Endothelial cell of umbilical vein (primary cell): Measurements from ENCODE around the gene AMER2. TPM values are rescaled to one million over a fixed set of nuclear protein-coding genes. Genes with fewer than 3 reads are reported as not detected.

Experiments
- BruUV-seq: library from RNA; stranded (reverse); fragments of 400-500 nt; replicated peaks from 2 replicates; lab custom pipeline; 2021; lab: Mats Ljungman, UMichigan
- CTCF ChIA-PET: fragments of 300-600, 350-600 bp; sonication (Branson Sonifier 250); formaldehyde crosslinking; loops from one replicate; lab custom pipeline; 2021; ENCODE audit warnings: antibody characterized with exemption, inconsistent platforms; lab: Charles Lee
- POLR2A ChIA-PET: fragments of 300-600, 350-600 bp; sonication (Branson Sonifier 250); formaldehyde crosslinking; loops from one replicate; lab custom pipeline; 2021; ENCODE audit warnings: antibody characterized with exemption, inconsistent platforms; lab: Charles Lee
- DNase-seq: peaks from one replicate; pipeline ENCODE4 v3.0.0-alpha.2; 2011; ENCODE audit warnings: low read depth, low spot score
- FAIRE-seq: peaks from 2 replicates; lab custom pipeline; 2011; peaks lifted over from hg19 to GRCh38; lab: Jason Lieb, UNC
- H2AFZ ChIP-seq: 2 replicates; pipeline ENCODE4 v1.6.0; 2012; ENCODE audit warnings: low read depth, low read length, control low read depth, inconsistent platforms
- H3K27ac ChIP-seq: 2 replicates; pipeline ENCODE4 v1.5.1; 2011; ENCODE audit warnings: low read depth, mild to moderate bottlenecking, control low read depth, low read length, moderate library complexity; ENCODE audit not compliant: insufficient read depth
- H3K27me3 ChIP-seq, 2 experiments: 2 replicates each; pipeline versions ENCODE4 v1.6.0 to v1.6.1; 2011; ENCODE audit warnings: low read length in 2 of 2, mixed read lengths in 1 of 2; ENCODE audit not compliant: control insufficient read depth in 2 of 2, insufficient read depth in 2 of 2
- H3K36me3 ChIP-seq, 2 experiments: 2 replicates in 1 of 2; 3 replicates in 1 of 2; pipeline ENCODE4 v1.5.1; 2011; ENCODE audit warnings: low read length in 2 of 2, mild to moderate bottlenecking in 1 of 2, moderate library complexity in 1 of 2; ENCODE audit not compliant: control insufficient read depth in 2 of 2, insufficient read depth in 2 of 2; ENCODE audit errors: extremely low read depth in 1 of 2
- H3K4me1 ChIP-seq: 3 replicates; pipeline ENCODE4 v1.5.1; 2011; ENCODE audit warnings: mild to moderate bottlenecking, low read length; ENCODE audit not compliant: control insufficient read depth, insufficient read depth; ENCODE audit errors: extremely low read depth
- H3K4me2 ChIP-seq: 2 replicates; pipeline ENCODE4 v1.6.1; 2011; ENCODE audit warnings: low read length, control low read depth, mixed read lengths; ENCODE audit not compliant: insufficient read depth
- H3K4me3 ChIP-seq, 3 experiments: fragments of 200-600 bp in 1 of 3; sonication (generic), shearing (Covaris generic) in 1 of 3; replicated peaks in 1 of 3; 2 replicates each; pipeline ENCODE4 v1.5.1; 2011 to 2016; ENCODE audit warnings: control low read depth in 3 of 3, low read length in 3 of 3, mild to moderate bottlenecking in 2 of 3, inconsistent platforms in 1 of 3, low read depth in 1 of 3, moderate library complexity in 1 of 3; ENCODE audit not compliant: insufficient read depth in 1 of 3
- H3K79me2 ChIP-seq: 2 replicates; pipeline ENCODE4 v1.6.0; 2012; ENCODE audit warnings: low read length, inconsistent platforms; ENCODE audit not compliant: control insufficient read depth, insufficient read depth
- H3K9ac ChIP-seq: replicated peaks from 2 replicates; pipeline ENCODE3; 2011; ENCODE audit warnings: low read length, control low read depth; ENCODE audit not compliant: insufficient read depth; ENCODE audit errors: extremely low read depth
- H3K9me1 ChIP-seq: replicated peaks from 3 replicates; pipeline ENCODE4 v1.6.0; 2011; ENCODE audit warnings: mild to moderate bottlenecking, low read length; ENCODE audit not compliant: control insufficient read depth, insufficient read depth; ENCODE audit errors: extremely low read depth
- H3K9me3 ChIP-seq: replicated peaks from 2 replicates; pipeline ENCODE4 v1.5.1; 2012; ENCODE audit warnings: low read length, inconsistent platforms; ENCODE audit not compliant: control insufficient read depth, insufficient read depth
- H4K20me1 ChIP-seq: replicated peaks from 2 replicates; pipeline ENCODE3; 2011; ENCODE audit warnings: mild to moderate bottlenecking, low read length; ENCODE audit not compliant: control insufficient read depth, insufficient read depth; ENCODE audit errors: extremely low read depth
- CTCF ChIP-seq, 2 donors: IDR thresholded peaks; 1 replicate in 1 of 2; 2 replicates in 1 of 2; pipeline ENCODE4 v1.5.1; 2011; ENCODE audit warnings: low read length in 2 of 2, mild to moderate bottlenecking in 2 of 2, moderate library complexity in 2 of 2, control low read depth in 1 of 2, inconsistent platforms in 1 of 2, low read depth in 1 of 2; ENCODE audit not compliant: insufficient read depth in 1 of 2; ENCODE audit errors: extremely low read depth in 1 of 2
- EZH2 ChIP-seq: IDR thresholded peaks from 2 replicates; pipeline ENCODE4 v1.6.1; 2012; ENCODE audit warnings: borderline replicate concordance, low read depth, mild to moderate bottlenecking, moderate library complexity, low read length, inconsistent platforms; ENCODE audit not compliant: severe bottlenecking
- FOS ChIP-seq: IDR thresholded peaks from 2 replicates; pipeline ENCODE4 v1.6.1; 2011; ENCODE audit warnings: mild to moderate bottlenecking, low read length, moderate library complexity, borderline replicate concordance; ENCODE audit not compliant: insufficient read depth
- GATA2 ChIP-seq: IDR thresholded peaks from 2 replicates; pipeline ENCODE4 v1.7.0; 2011; ENCODE audit warnings: low read depth, mild to moderate bottlenecking, moderate library complexity, mixed read lengths, low read length; ENCODE audit not compliant: insufficient read length, insufficient read depth
- JUN ChIP-seq: IDR thresholded peaks from 2 replicates; pipeline ENCODE4 v1.6.1; 2011; ENCODE audit warnings: borderline replicate concordance, low read depth; ENCODE audit not compliant: insufficient read length, insufficient read depth
- MAX ChIP-seq: IDR thresholded peaks from 2 replicates; pipeline ENCODE4 v1.6.1; 2011; ENCODE audit not compliant: insufficient read depth, insufficient read length
- MYC ChIP-seq: IDR thresholded peaks from one replicate; pipeline ENCODE4 v1.6.1; 2011; ENCODE audit warnings: mild to moderate bottlenecking, low read depth, low read length
- POLR2A ChIP-seq: IDR thresholded peaks from 2 replicates; pipeline ENCODE4 v1.6.1; 2012; ENCODE audit warnings: low read depth, mild to moderate bottlenecking, control low read depth, low read length
- POLR2AphosphoS5 ChIP-seq: IDR thresholded peaks from 2 replicates; pipeline ENCODE4 v1.6.1; 2012; ENCODE audit warnings: low read depth, mild to moderate bottlenecking, control low read depth, low read length, moderate library complexity; ENCODE audit not compliant: insufficient read depth
- dilution Hi-C: fragments of 300-500 bp; cut with MboI; formaldehyde crosslinking; loops from one replicate; pipeline ENCODE4 v1.15.0; 2019; ENCODE audit warnings: low sequenced_read_pairs; ENCODE audit not compliant: extremely low pct_ligation_motif_present
- intact Hi-C: fragments of 100-400 bp; cut with micrococcal nuclease; formaldehyde crosslinking; loops from one replicate; pipeline ENCODE4 v1.10.0; 2022
- polyA plus RNA-seq, 4 experiments: library from polyadenylated mRNA; depleted of rRNA in 3 of 4; stranded (reverse) in 3 of 4; unstranded in 1 of 4; fragments of >200 nt; gene quantifications; 2 replicates each; pipeline versions ENCODE4 v1.2.1 to v1.2.3, GENCODE V29; 2011 to 2012; ENCODE audit warnings: missing spikeins in 1 of 4
- total RNA-seq: library from RNA; stranded (reverse); gene quantifications from 2 replicates; pipeline ENCODE4 v1.2.3, GENCODE V29; 2021

The AMER2 gene
- total and polyA plus RNA-seq, 2 donors (not counting 3 experiments of a cell fraction or from before 2014, with no cell fraction given), result not detected

GRCh38 chr13:25135896-25136295, 36.2 kb downstream of the AMER2 start:
- TF ChIP-seq CTCF (IDR thresholded peaks at IDR 0.05; ENCODE audit: extremely low read depth in 1 of 2, insufficient read depth in 1 of 2, low read depth in 1 of 2, low read length in 2 of 2), result no peak
- H3K27me3 ChIP-seq, result peaks cover 12 to 13% of the 10 kb centered on the region in 2 experiments
- H3K4me2 ChIP-seq, result no peak overlapping the region
- DNase-seq, result no peak
- no peak overlapping the region for H2AFZ ChIP-seq
- no peaks in the 10 kb centered on the region for H3K79me2 ChIP-seq
- no peaks in the 10 kb centered on the region for H3K9me3 ChIP-seq
- FAIRE-seq, result no peak
- ChIA-PET POLR2A (no interaction called here), CTCF (no interaction called here)
- dilution Hi-C loops, result no loop called here
- H3K9me1 ChIP-seq, result no peaks in the 10 kb centered on the region
- H4K20me1 ChIP-seq, result no peaks in the 10 kb centered on the region
- H3K27ac ChIP-seq, result no peak overlapping the region
- intact Hi-C loops, result no loop called here
- no peak overlapping the region for H3K4me3 ChIP-seq
- H3K4me1 ChIP-seq, result no peaks in the 10 kb centered on the region
- H3K9ac ChIP-seq, result no peak overlapping the region
- H3K36me3 ChIP-seq, result no peaks in the 10 kb centered on the region
- no TSS peak for BruUV-seq

DNA sequence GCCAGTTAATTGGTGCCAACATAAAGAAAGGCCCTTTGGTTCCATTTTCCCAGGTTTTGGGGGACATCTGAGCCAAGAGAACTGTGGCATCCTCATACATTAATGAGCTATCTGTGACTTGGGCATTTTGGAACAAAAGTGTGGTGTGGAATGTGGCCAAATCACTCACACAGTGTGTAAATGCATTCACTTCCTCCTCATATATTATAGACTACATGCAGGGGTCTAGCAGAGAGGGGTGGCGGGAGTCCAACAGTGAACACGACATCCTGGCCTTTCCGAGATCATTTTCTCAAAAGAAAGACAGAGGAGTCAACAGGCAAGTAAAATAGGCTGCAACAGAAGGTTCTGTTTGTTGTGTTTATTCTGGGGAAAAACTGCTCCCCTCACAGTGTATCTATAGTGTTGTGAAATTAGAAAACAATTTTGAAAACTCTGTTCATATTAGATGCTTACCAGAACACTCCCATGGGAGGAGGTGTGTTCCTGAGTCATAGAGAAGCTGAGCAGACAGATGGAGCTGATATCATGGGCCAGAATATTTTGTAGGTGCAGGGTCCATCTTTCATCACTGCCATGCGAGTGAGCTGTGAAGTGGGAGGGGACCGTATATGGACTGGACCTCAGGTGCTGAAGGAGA, 39.2 kb downstream of the AMER2 start:
- Histone ChIP-seq H3K4me1 (no peaks in the 10 kb centered on the region), H3K79me2 (no peaks in the 10 kb centered on the region), H3K9ac (no peak overlapping the region), H3K4me2 (no peak overlapping the region), H3K9me3 (no peaks in the 10 kb centered on the region), H3K27ac (no peak overlapping the region), H3K9me1 (no peaks in the 10 kb centered on the region), H3K27me3 (peaks cover 12% of the 10 kb centered on the region in 2 experiments), H3K4me3 (no peak overlapping the region), H3K36me3 (no peaks in the 10 kb centered on the region), H4K20me1 (no peaks in the 10 kb centered on the region), H2AFZ (no peak overlapping the region)
- TF ChIP-seq POLR2AphosphoS5 (no peak), GATA2 (no peak), JUN (no peak), FOS (no peak), EZH2 (no peak), MYC (no peak), POLR2A (no peak), MAX (no peak), CTCF (IDR thresholded peaks at IDR 0.05; ENCODE audit: extremely low read depth in 1 of 2, insufficient read depth in 1 of 2, low read depth in 1 of 2, low read length in 2 of 2) (no peak)
- no peak for DNase-seq
- no peak for FAIRE-seq
- intact Hi-C loops, result no loop called here
- dilution Hi-C loops, result no loop called here
- ChIA-PET CTCF (interaction anchor here (1.0 kb wide), 1 partner anchor 243 kb away, joined by 3 read pairs; no protein-coding TSS in a partner anchor), POLR2A (no interaction called here)
- BruUV-seq, result no TSS peak
